ENCODE data around the gene CDS2. TPM values are rescaled to one million over a fixed set of nuclear protein-coding genes. Genes with fewer than 3 reads are reported as not detected.

CDS2 gene
- total and polyA plus RNA-seq, 2 experiments from 2014 or later, result 16.8 to 40.8 TPM

- TF ChIP-seq ZNF331 (CRISPR knock-in tag; IDR thresholded peaks at IDR 0.05; ENCODE audit: low read depth), result no peak
- no peak for TF ChIP-seq CREB1 (CRISPR knock-in tag; IDR thresholded peaks at IDR 0.05; ENCODE audit: low read depth)
- TF ChIP-seq JUNB (IDR thresholded peaks at IDR 0.05; ENCODE audit: unreplicated experiment), result no peak
- no peak for TF ChIP-seq EZH2 (IDR thresholded peaks at IDR 0.05; ENCODE audit: low read depth, unreplicated experiment)
- no peak for TF ChIP-seq ZNF114 (CRISPR knock-in tag; IDR thresholded peaks at IDR 0.05)
- TF ChIP-seq STAT1 (IDR thresholded peaks at IDR 0.05; ENCODE audit: unreplicated experiment), result no peak
- no peak for TF ChIP-seq REST (IDR thresholded peaks at IDR 0.05; ENCODE audit: unreplicated experiment)
- TF ChIP-seq ETS1 (IDR thresholded peaks at IDR 0.05), result no peak
- TF ChIP-seq NANOG (IDR thresholded peaks at IDR 0.05; ENCODE audit: borderline replicate concordance), result no peak
- no peak for TF ChIP-seq POLR2AphosphoS5 (IDR thresholded peaks at IDR 0.05; ENCODE audit: low read depth)
Measured at GRCh38 chr20:5145365-5146098, 18.7 kb downstream of the CDS2 start (continued).

GRCh38 chr20:5146099-5146668 is 19.4 kb downstream of the CDS2 start:
- H3K27me3 ChIP-seq (ENCODE audit: insufficient read depth), result no peaks in the 10 kb centered on the region
- no peaks in the 10 kb centered on the region; the same call in 1 of the 2 replicates for H3K4me1 ChIP-seq (ENCODE audit: insufficient read depth)
- Mint-ChIP-seq H3K4me1 (peaks cover 10% of the 10 kb centered on the region; the same call in 2 of the 3 replicates), H3K9me3 (no peaks in the 10 kb centered on the region), H3K4me3 (no peak overlapping the region), H3K27me3 (ENCODE audit: insufficient read depth, low read depth, poor library complexity) (no peaks in the 10 kb centered on the region), H3K27ac (no peak overlapping the region), H3K36me3 (ENCODE audit: low read depth) (no peaks in the 10 kb centered on the region; the same call in 2 of the 3 replicates)
- no peaks in the 10 kb centered on the region for H3K9me2 ChIP-seq (ENCODE audit: insufficient read depth)
- no peak overlapping the region for H2AFZ ChIP-seq
- DNase-seq (ENCODE audit: low spot score) (no peak), ATAC-seq (no peak)
- H3K79me2 ChIP-seq (replicated peaks; ENCODE audit: insufficient read depth), result peaks cover 88% of the 10 kb centered on the region
- no peak overlapping the region for H3K4me3 ChIP-seq
- H4K20me1 ChIP-seq (replicated peaks; ENCODE audit: insufficient read depth), result peaks cover 26% of the 10 kb centered on the region
- H3K36me3 ChIP-seq (ENCODE audit: insufficient read depth), result no peaks in the 10 kb centered on the region
- H3K27ac ChIP-seq (ENCODE audit: low read depth), result no peak overlapping the region
- H3F3A ChIP-seq (replicated peaks; ENCODE audit: low read depth), result no peaks in the 10 kb centered on the region
- H3K4me2 ChIP-seq, result no peak overlapping the region
- TF ChIP-seq ZNF331 (CRISPR knock-in tag; IDR thresholded peaks at IDR 0.05; ENCODE audit: low read depth) (no peak), EZH2 (IDR thresholded peaks at IDR 0.05; ENCODE audit: low read depth, unreplicated experiment) (no peak), POLR2AphosphoS5 (IDR thresholded peaks at IDR 0.05; ENCODE audit: low read depth) (no peak), ZNF462 (CRISPR knock-in tag; IDR thresholded peaks at IDR 0.05) (no peak), ZNF114 (CRISPR knock-in tag; IDR thresholded peaks at IDR 0.05) (no peak), CREB1 (CRISPR knock-in tag; IDR thresholded peaks at IDR 0.05; ENCODE audit: low read depth) (no peak), NANOG (IDR thresholded peaks at IDR 0.05; ENCODE audit: borderline replicate concordance) (no peak), ETS1 (IDR thresholded peaks at IDR 0.05) (no peak)
